ENCODE results near the gene SGCA. TPM values are rescaled to one million over a fixed set of nuclear protein-coding genes. Genes with fewer than 3 reads are reported as not detected.

Gene SGCA
- polyA plus RNA-seq, 1 donor from 2014 or later = 0.43 TPM

DNA sequence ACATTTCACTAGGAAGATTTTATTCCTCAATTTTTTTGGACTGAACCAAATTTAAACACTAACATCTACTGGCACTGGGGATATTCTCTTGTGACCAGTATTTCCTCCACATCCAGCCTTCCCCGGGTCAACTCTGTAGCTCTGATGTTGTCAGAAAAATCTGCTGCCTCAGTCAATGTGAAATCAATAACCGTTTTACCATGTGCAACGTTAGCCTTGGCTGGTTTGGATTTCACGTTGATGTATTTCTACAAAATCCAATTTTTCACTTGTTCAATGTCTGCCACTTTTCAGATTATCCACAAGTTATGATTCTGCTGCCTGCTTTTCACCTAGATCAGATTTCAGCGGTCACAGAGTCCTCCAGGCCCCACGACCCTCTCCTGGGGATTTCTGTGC, 7.1 kb downstream of the SGCA start:
- TF ChIP-seq EZH2 (IDR thresholded peaks at IDR 0.05; ENCODE audit: borderline replicate concordance, insufficient read depth, low read length, poor library complexity, severe bottlenecking) = no peak
- no peak for TF ChIP-seq MXI1 (conservative IDR thresholded peaks at IDR 0.05; ENCODE audit: poor library complexity, severe bottlenecking)
- no peak for TF ChIP-seq SMC3 (conservative IDR thresholded peaks at IDR 0.05; ENCODE audit: poor library complexity)
- TF ChIP-seq POLR2AphosphoS5 (IDR thresholded peaks at IDR 0.05) = no peak
- no peak for TF ChIP-seq TAF1 (IDR thresholded peaks at IDR 0.05; ENCODE audit: low read depth)
- TF ChIP-seq EP300 (conservative IDR thresholded peaks at IDR 0.05; ENCODE audit: poor library complexity, severe bottlenecking) = no peak
- TF ChIP-seq RAD21 (conservative IDR thresholded peaks at IDR 0.05) = no peak
- no peak for TF ChIP-seq CTCF (IDR thresholded peaks at IDR 0.05; ENCODE audit: poor library complexity, severe bottlenecking)
- TF ChIP-seq, protein P1, sequence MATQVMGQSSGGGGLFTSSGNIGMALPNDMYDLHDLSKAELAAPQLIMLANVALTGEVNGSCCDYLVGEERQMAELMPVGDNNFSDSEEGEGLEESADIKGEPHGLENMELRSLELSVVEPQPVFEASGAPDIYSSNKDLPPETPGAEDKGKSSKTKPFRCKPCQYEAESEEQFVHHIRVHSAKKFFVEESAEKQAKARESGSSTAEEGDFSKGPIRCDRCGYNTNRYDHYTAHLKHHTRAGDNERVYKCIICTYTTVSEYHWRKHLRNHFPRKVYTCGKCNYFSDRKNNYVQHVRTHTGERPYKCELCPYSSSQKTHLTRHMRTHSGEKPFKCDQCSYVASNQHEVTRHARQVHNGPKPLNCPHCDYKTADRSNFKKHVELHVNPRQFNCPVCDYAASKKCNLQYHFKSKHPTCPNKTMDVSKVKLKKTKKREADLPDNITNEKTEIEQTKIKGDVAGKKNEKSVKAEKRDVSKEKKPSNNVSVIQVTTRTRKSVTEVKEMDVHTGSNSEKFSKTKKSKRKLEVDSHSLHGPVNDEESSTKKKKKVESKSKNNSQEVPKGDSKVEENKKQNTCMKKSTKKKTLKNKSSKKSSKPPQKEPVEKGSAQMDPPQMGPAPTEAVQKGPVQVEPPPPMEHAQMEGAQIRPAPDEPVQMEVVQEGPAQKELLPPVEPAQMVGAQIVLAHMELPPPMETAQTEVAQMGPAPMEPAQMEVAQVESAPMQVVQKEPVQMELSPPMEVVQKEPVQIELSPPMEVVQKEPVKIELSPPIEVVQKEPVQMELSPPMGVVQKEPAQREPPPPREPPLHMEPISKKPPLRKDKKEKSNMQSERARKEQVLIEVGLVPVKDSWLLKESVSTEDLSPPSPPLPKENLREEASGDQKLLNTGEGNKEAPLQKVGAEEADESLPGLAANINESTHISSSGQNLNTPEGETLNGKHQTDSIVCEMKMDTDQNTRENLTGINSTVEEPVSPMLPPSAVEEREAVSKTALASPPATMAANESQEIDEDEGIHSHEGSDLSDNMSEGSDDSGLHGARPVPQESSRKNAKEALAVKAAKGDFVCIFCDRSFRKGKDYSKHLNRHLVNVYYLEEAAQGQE (IDR thresholded peaks at IDR 0.05; ENCODE audit: borderline replicate concordance) = no peak
- H3F3A ChIP-seq (ENCODE audit: insufficient read depth, low read length, poor library complexity, severe bottlenecking) = no peaks in the 10 kb centered on the region
- H3K9me2 ChIP-seq (ENCODE audit: insufficient read depth, low read length) = no peaks in the 10 kb centered on the region
- H3K4me3 ChIP-seq (ENCODE audit: low read length) = no peak overlapping the region
- no peak overlapping the region for H2AFZ ChIP-seq (ENCODE audit: low read depth, low read length)
- no peak overlapping the region for H3K27ac ChIP-seq (ENCODE audit: low read length)
- H3K79me2 ChIP-seq (replicated peaks; ENCODE audit: insufficient read depth, low read length) = no peaks in the 10 kb centered on the region
- no peaks in the 10 kb centered on the region for H3K9me3 ChIP-seq (ENCODE audit: low read length)
- H3K36me3 ChIP-seq (ENCODE audit: insufficient read depth, low read length) = no peaks in the 10 kb centered on the region
- H3K4me2 ChIP-seq (ENCODE audit: low read length) = no peak overlapping the region
- H3K27me3 ChIP-seq (ENCODE audit: insufficient read depth, low read depth, low read length) = no peaks in the 10 kb centered on the region
- H3K9ac ChIP-seq (ENCODE audit: low read length) = no peak overlapping the region
- H4K20me1 ChIP-seq (ENCODE audit: insufficient read depth) = no peaks in the 10 kb centered on the region

DNA sequence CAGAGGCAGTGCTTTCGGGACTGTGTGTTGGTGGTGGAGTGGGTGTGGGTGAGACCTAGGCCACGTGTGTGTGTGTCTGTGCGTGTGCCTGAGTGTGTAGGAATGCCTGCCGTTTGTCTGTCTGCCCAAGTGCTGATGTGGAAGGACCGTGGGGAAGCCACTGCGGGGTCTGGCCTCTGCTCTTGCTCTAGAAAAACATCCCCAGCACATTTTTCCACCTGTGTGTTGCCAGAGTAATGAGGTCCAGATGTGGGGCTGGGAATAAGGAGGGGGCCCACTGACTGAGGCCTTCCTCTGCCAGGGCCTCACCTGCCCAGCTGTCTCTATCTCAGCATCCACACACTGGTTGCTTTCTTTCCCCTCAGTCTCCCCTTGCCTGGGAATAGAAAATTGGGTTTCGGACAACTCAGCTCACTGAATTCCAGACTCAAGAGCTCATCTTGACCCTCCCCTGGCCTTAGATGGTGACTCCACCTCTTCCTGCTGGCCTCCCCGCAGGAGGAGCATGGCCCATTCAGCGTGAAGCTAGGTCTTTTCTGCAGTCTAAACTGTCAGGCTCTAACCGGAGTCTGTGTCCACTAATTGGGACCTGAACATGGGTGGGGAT, 7.6 kb downstream of the SGCA start:
- H3K36me3 ChIP-seq (ENCODE audit: insufficient read depth, low read length) = no peaks in the 10 kb centered on the region
- H3K9me3 ChIP-seq (ENCODE audit: low read length) = no peaks in the 10 kb centered on the region
- no peak for TF ChIP-seq EP300 (conservative IDR thresholded peaks at IDR 0.05; ENCODE audit: poor library complexity, severe bottlenecking)
- TF ChIP-seq TAF1 (IDR thresholded peaks at IDR 0.05; ENCODE audit: low read depth) = no peak
- TF ChIP-seq SMC3 (conservative IDR thresholded peaks at IDR 0.05; ENCODE audit: poor library complexity) = no peak
- no peaks in the 10 kb centered on the region for H4K20me1 ChIP-seq (ENCODE audit: insufficient read depth)
- H3K27me3 ChIP-seq (ENCODE audit: insufficient read depth, low read depth, low read length) = no peaks in the 10 kb centered on the region
- H3K9me2 ChIP-seq (ENCODE audit: insufficient read depth, low read length) = no peaks in the 10 kb centered on the region
- no peak overlapping the region for H3K4me2 ChIP-seq (ENCODE audit: low read length)
- H2AFZ ChIP-seq (ENCODE audit: low read depth, low read length) = no peak overlapping the region
- no peaks in the 10 kb centered on the region for H3K79me2 ChIP-seq (replicated peaks; ENCODE audit: insufficient read depth, low read length)
- H3K9ac ChIP-seq (ENCODE audit: low read length) = no peak overlapping the region
- H3F3A ChIP-seq (ENCODE audit: insufficient read depth, low read length, poor library complexity, severe bottlenecking) = no peaks in the 10 kb centered on the region
- H3K27ac ChIP-seq (ENCODE audit: low read length) = no peak overlapping the region
- H3K4me3 ChIP-seq (ENCODE audit: low read length) = no peak overlapping the region
